GM18507 (cell line): Measurements from ENCODE around the gene TSC2.

Experiments used
- DNase-seq: peaks from one replicate; pipeline ENCODE4 v3.0.0; 2011; ENCODE audit warnings: low read depth; ENCODE audit not compliant: insufficient read length; ENCODE audit errors: extremely low spot score
- FAIRE-seq: peaks from 2 replicates; lab custom pipeline; 2011; peaks lifted over from hg19 to GRCh38; lab: Jason Lieb, UNC

The TSC2 gene

DNA sequence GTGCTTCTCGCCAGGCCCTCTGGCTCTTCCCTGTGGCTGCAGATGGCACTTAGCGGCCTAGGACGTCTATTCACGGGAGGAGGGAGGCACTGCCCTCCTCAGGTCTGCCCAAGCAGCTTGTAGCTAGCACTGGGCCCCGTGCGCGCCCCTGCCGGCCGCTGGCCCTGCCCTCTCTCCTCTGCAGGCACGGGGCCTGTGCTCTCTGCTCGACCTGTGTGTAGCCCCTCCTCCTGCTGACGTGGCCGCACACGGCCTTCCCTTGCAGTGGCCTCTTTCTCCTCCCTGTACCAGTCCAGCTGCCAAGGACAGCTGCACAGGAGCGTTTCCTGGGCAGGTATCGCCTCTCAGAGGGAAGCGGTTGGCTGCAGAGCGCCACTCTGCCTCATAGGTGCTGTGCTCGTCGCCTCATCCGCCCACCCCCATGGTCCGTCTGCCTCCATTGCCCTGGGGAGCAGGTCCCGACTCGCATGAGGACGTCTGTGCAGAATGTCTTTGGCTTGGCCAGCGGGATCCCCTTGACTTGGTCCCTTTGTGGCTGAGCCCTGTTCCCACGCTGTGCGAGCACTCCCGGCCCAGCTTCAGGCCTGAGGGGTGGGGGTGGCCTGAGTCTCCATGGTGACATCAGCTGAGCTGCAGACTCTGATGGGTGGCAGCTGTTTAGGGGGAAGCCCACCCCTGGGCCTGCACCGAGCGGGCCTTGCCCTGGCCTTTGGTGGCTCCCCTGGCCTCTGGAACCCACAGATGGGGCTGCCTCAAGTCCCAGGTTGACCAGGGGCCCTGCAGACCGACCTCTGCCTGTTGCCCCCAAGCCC is 34.6 kb downstream of the TSC2 start:
- no peak for DNase-seq
- no peak for FAIRE-seq

DNA sequence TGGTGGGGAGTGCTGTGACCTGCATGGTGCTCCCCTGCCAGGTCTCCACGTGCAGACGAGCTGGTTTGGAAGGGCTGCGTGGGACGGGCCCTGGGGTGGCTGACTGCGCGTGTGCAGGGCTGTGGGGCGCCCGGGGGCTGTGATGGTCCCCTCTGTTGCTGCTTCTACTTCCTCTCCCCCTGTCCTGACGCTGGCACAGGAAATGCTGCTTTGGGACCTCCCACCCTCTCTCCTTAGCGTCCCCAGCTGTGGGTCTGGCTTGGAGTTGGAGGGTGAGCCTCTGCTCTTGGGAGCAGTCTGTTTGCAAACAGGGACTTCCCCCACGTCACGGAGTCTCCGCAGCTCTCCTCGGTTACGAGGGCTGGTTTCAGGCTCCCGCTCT is 35.2 kb downstream of the TSC2 start:
- no peak for FAIRE-seq
- no peak for DNase-seq

DNA sequence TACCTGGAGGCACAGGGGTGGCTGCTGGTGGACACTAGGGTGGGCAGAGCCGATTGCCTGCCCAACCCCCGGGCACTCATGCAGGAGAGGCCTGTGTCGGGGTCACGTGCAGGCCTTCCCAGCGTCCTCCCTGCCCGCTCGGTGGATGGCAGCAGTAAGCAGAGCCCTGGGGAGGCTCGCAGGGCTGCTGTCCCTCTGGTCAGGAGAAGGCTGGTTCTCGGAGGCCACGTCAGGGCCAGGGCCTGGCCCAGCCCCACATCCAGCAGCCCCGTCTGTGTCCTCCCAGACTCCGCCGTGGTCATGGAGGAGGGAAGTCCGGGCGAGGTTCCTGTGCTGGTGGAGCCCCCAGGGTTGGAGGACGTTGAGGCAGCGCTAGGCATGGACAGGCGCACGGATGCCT is 35.6 kb downstream of the TSC2 start:
- no peak for FAIRE-seq

DNA sequence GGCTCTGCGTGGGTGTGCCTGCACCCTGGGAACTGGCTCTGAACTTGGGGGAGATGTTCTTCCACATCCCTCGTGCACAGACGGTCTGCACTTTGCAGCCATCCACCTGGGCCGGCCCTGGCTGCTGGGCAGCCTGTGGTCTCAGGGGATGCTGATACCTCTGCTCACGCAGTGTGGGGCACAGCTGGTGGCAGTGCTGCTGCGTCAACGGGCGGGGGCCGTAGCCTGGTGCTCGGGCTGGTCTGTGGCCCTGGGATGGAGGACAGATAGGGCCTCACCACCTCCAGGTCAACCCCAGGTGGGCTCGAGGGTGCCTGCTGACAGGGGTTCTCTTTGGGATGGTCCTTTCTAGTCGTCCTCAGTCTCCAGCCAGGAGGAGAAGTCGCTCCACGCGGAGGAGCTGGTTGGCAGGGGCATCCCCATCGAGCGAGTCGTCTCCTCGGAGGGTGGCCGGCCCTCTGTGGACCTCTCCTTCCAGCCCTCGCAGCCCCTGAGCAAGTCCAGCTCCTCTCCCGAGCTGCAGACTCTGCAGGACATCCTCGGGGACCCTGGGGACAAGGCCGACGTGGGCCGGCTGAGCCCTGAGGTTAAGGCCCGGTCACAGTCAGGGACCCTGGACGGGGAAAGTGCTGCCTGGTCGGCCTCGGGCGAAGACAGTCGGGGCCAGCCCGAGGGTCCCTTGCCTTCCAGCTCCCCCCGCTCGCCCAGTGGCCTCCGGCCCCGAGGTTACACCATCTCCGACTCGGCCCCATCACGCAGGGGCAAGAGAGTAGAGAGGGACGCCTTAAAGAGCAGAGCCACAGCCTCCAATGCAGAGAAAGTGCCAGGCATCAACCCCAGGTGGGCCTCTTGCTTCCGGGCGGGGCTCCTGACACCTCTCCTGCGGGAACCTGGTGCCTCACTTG is 36.3 kb downstream of the TSC2 start:
- DNase-seq (no peak), FAIRE-seq (no peak)

More for the DNA sequence above, 35.6 kb downstream of the TSC2 start:
- DNase-seq: no peak

DNA sequence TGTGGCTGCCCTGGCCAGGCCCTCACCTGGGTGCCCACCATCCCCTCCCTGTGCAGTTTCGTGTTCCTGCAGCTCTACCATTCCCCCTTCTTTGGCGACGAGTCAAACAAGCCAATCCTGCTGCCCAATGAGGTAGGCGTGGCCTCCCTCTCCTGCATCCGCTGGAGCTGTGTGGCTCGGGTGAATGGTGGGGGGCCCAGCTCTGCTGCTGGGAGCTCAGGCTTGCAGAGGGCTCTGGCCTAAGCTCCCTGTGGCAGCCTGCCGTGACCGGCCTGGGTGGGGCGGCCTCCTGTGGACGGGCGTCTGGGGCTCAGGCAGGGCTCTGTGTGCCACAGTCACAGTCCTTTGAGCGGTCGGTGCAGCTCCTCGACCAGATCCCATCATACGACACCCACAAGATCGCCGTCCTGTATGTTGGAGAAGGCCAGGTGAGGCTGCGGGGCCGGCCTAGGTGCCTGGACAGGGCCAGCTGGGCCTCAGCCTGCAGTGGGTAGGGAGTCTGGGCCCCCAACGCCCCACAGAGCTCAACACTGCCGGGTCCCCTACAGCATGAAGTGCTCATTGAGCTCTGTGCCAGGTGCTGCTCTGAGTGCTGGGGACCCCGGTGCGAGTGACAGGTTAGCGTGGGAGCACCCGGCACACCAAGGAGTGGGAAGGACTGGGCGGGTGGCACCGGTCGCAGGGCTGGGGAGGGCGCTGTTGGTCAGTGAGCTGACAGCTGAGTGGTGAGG is 37.3 kb downstream of the TSC2 start:
- DNase-seq (no peak), FAIRE-seq (no peak)

DNA sequence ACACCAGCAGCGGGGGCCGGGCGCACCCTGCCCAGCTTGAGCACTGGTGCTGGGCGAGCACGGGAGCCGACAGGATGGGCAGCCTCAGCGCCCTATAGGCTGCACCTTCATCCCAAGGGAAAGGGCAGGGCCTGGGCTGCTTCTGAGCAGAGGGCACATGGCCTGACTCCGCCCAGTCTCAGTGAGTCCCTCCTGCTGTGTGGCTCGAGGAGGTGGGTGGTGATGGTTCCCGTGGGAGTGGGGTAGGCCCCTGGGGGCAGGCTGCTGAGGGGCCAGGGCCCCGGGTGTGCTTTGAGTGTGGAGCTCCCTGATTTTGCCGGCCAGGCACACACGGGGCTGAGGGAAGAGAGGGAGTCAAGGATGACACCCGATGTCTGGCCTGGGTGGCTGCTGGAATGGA is 37.9 kb downstream of the TSC2 start:
- FAIRE-seq (no peak), DNase-seq (no peak)

GRCh38 chr16:2086106-2086742 is 38.4 kb downstream of the TSC2 start:
- DNase-seq: no peak
- FAIRE-seq: no peak

DNA sequence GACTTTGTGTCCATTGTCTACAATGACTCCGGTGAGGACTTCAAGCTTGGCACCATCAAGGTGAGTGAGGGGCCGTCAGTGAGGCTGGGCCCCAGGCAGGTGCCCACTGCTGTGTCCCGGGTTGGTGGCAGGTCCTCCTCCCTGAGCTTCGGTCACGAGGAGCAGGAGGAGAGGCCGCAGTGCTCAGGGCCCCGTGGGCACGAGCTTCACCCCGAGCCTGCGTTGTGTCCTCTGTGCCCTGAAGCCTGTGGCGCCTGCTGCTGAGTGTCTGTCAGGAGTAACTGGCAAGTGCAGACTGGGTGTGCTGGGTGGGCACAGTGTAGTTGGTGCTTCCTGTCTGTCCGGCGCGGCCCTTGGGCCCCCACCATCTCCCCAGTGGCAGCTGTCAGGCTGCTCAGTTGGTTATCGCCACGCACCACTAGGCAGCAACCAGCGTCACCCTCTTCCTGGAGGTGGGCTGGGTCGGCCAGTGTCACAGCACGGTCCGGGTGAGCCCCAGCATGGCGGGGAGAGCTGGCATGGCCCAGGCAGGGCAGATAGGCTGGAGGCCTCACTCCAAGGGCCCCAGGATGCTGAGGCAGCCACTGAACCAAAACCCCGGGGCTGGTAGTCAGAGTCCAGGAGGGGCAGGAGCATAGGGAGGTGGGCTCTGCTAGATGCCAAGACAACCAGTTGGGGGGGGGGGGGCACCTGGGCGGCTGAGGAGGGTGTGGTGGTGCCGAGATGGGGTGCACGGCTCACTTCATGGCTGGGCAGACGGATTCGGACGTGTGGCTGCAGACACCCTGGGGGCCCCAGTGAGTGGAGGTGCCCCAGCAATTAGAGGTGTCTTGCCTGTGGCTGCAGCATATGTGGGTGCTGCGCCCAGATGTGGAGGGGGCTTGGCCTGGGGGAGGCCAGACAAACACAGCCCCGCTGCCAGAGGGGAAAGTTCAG is 39.3 kb downstream of the TSC2 start:
- FAIRE-seq (no peak), DNase-seq (no peak)

DNA sequence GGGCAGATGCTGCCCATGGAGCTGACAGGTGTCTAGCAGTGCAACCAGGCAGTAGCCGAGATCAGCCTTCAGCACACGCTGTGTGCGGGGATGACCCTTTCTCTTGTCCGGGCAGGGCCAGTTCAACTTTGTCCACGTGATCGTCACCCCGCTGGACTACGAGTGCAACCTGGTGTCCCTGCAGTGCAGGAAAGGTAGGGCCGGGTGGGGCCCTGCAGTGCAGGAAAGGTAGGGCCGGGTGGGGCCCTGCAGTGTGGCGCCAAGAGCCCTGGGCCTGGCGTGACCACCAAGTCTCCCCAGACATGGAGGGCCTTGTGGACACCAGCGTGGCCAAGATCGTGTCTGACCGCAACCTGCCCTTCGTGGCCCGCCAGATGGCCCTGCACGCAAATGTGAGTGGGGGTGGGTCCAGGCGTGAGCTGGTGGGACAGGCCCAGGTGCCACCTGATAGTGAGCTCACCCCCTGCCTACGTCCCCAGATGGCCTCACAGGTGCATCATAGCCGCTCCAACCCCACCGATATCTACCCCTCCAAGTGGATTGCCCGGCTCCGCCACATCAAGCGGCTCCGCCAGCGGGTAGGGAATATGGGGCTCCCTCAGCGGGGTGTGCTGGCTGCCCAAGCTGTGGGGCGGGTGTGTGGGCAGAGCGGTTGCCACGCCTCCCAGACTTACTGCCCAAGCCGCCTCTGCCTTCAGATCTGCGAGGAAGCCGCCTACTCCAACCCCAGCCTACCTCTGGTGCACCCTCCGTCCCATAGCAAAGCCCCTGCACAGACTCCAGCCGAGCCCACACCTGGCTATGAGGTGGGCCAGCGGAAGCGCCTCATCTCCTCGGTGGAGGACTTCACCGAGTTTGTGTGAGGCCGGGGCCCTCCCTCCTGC is 40.2 kb downstream of the TSC2 start:
- FAIRE-seq (no peak), DNase-seq (no peak)

GRCh38 chr16:2088759-2089358 is 41.1 kb downstream of the TSC2 start:
- no peak for FAIRE-seq
- DNase-seq: no peak

DNA sequence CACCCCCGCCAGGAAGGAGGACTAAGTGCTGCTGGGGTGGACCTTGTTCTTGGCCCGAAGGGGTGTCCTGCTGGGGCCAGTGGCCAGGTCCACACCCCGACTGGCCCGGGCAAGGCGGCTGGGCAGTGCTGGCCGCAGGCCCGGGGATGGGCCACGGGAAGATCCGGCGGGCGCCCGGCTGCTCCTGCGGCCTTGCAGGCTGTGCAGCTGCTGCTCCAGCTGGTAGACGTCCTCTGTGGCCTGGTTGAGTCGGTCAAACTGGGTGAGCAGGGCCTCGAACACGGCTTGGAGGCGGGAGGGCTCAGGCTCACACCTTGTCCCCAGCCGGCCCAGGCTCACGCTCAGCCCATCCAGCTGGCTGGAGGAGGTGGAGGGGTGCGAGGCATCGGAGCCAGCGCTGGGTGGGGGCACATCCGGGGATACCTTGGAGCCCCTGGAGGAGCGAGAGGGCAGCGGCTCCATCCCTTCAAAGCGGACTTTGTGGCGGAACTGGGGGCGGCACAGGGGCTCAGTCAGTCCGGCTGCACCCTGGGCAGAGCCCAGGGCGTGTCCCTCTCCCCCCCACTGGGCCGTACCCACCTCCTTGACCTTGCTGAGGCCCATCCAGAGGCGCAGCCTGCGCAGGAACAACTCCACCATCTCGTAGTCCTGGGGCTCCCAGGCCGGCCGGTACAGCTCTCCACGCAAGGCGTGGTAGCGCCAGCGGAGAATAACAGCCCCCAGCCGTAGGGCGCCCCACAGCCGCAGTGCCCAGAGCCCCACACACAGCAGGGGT is 42.1 kb downstream of the TSC2 start:
- no peak for DNase-seq
- no peak for FAIRE-seq

- FAIRE-seq (no peak), DNase-seq (no peak)
Measured at GRCh38 chr16:2090481-2090776, 42.6 kb downstream of the TSC2 start.

DNA sequence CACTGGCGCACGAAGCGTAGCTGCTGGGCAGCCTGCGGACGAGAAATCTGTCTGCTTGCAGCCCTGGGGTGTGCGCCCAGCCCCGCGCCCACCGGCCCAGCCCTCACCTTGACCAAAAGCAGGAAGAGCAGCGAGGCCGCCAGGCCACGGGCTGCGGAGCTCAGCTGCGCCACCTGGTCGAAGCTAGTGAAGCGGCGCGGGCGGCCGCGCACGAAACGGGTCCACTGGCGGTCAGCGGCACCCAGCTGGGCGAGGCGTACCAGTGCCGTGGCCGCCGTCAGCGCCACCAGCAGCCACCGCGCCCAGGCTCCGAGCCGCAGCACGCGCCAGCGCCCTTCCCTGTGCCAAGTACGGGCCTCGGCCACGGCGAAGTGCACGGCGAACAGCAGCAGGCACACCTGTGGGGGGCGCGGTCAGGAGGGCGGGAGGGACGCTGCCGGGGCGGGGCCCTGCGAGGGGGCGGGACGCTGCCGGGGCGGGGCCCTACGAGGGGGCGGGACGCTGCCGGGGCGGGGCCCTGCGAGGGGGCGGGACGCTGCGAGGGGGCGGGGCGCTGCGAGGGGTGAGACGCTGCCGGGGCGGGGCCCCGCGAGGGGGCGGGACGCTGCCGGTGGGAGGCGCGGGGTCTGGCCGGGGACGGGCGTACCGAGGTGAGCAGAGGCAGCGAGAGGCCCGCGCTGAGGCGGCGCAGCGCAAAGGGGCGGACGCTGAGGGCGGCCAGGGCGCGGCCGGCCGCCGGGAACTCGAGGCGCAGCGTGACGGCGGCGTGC is 43.2 kb downstream of the TSC2 start:
- FAIRE-seq: no peak
- DNase-seq: no peak

DNA sequence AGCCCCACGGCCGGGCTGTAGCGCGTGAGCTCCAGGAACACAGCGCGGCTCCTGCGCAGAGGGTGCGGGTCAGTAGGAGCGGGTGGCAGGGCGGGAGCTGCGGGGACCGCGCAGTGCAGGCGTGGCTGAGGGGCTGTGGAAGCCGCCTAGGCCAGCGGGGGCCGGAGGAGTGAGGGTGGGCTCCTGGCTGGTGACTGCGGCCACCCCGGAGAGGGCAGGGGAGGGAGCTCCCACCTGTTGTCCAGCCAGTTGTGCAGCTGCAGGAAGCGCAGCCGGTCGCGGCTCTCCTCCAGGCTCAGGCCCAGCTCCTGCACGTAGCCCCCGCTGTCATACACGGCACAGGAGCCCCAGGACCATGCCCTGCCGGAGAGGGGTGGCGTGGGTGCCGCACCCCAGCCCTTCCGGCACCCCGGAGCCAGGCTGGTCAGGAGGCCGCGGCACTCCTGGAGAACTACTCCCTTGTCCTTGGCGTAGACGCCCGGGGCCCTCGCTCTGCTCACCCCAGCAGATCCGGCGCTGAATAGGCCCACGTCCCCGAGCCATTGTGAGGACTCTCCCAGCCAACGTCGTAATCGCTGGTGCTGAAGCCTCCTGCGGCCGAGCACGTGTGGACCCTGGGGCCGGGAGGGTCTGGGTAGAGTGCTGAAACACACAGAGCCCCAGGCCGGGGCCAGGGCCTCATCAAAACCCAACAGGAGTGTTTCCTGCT is 43.9 kb downstream of the TSC2 start:
- FAIRE-seq: no peak
- no peak for DNase-seq

DNA sequence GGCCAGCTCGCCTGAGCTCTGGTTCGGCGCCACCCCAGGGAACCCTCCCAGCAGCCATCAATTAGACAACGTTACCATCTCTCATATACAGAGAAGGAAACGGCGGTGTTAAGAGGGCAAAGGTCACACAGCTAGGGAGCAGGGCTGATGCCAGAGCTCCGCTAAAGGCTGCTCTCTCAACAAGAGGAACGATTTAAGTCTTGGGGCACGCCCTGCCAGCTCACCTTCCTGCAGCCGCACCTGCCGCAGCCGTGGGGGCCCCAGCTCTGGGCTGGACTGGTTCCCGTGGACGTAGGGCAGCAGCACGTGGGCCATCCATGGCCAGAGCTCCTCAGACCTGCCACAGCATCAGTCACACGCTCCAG is 44.5 kb downstream of the TSC2 start:
- DNase-seq: no peak
- no peak for FAIRE-seq

GRCh38 chr16:2092866-2093265 is 45.1 kb downstream of the TSC2 start:
- FAIRE-seq (no peak), DNase-seq (no peak)
